Sigmoid colon (tissue), 7 donors: ENCODE results near the gene POLR3H. TPM values are rescaled to one million over a fixed set of nuclear protein-coding genes. Genes with fewer than 3 reads are reported as not detected.
A peak's percentile ranks its signal among the peaks of the same experiment; 100 is the strongest.

Experiments
- DNase-seq: peaks from one replicate; pipeline ENCODE4 v3.0.0-alpha.2; 2019
- H3K27ac ChIP-seq, 4 donors: fragments of 200-600 bp; sonication (generic); one replicate each; pipeline ENCODE4 v1.5.1; 2016 to 2019; ENCODE audit warnings: mild to moderate bottlenecking in 1 of 4
- H3K27me3 ChIP-seq, 3 donors: fragments of 200-600 bp; sonication (generic); one replicate each; pipeline ENCODE4 v1.5.1; 2019; ENCODE audit warnings: mild to moderate bottlenecking in 1 of 3
- H3K36me3 ChIP-seq, 4 donors: fragments of 200-600 bp; sonication (generic); one replicate each; pipeline ENCODE4 v1.5.1; 2016 to 2019
- H3K4me1 ChIP-seq, 4 donors: fragments of 200-600 bp; sonication (generic); one replicate each; pipeline ENCODE4 v1.5.1; 2017 to 2019
- H3K4me3 ChIP-seq, 4 donors: fragments of 200-600 bp; sonication (generic); one replicate each; pipeline ENCODE4 v1.5.1; 2017 to 2019; ENCODE audit warnings: mild to moderate bottlenecking in 2 of 4, moderate library complexity in 1 of 4
- H3K9me3 ChIP-seq, 4 donors: fragments of 200-600 bp in 3 of 4; sonication (generic) in 3 of 4; one replicate each; pipeline versions ENCODE4 v1.5.1 to v1.6.1; 2013 to 2019
- CTCF ChIP-seq, 4 experiments: fragments of 450-650 bp in 3 of 4; fragments of 200-600 bp in 1 of 4; IDR thresholded peaks; one replicate each; pipeline ENCODE4 v1.5.1; 2016 to 2019; ENCODE audit warnings: antibody characterized with exemption in 4 of 4, mild to moderate bottlenecking in 3 of 4, moderate library complexity in 2 of 4
- EP300 ChIP-seq, 4 donors: sonication (generic); formaldehyde crosslinking; IDR thresholded peaks; one replicate each; pipeline ENCODE4 v1.6.1; 2017; ENCODE audit warnings: antibody characterized with exemption in 4 of 4
- POLR2A ChIP-seq, 2 donors: fragments of 450-650 bp; IDR thresholded peaks; one replicate each; pipeline ENCODE4 v1.6.1; 2016; ENCODE audit warnings: antibody characterized with exemption in 2 of 2, mild to moderate bottlenecking in 2 of 2, moderate library complexity in 2 of 2
- POLR2AphosphoS5 ChIP-seq, 4 donors: sonication (generic); formaldehyde crosslinking; IDR thresholded peaks; one replicate each; pipeline ENCODE4 v1.6.1; 2017; ENCODE audit warnings: antibody characterized with exemption in 4 of 4
- WGBS, 2 donors: extraction: QIAGEN DNeasy Blood & Tissue Kit; methylation state at CpG; one replicate each; pipeline ENCODE4 v1.1.7; 2013; 5-methylcytosine and 5-hydroxymethylcytosine counted together
- intact Hi-C: fragments of 100-400 bp; cut with DNase I; formaldehyde crosslinking; loops from one replicate; pipeline ENCODE4 v1.15.1; 2023
- polyA plus RNA-seq, 3 donors: library from polyadenylated mRNA; stranded (reverse); fragments of 200-250 nt; gene quantifications; one replicate each; pipeline ENCODE4 v1.2.3, GENCODE V29; 2013
- total RNA-seq, 4 donors: library from RNA; depleted of rRNA; stranded (reverse); fragments of >200 nt; gene quantifications; one replicate each; pipeline ENCODE4 v1.1.0, GENCODE V29; 2016
- donor health status: healthy with polysubstance abuse.
- donor health status: Bipolar disorder and iron deficiency.
- donor health status: healthy.

The POLR3H gene
- total and polyA plus RNA-seq, 7 donors: 4.6 to 19.7 (median 10.5) TPM

DNA sequence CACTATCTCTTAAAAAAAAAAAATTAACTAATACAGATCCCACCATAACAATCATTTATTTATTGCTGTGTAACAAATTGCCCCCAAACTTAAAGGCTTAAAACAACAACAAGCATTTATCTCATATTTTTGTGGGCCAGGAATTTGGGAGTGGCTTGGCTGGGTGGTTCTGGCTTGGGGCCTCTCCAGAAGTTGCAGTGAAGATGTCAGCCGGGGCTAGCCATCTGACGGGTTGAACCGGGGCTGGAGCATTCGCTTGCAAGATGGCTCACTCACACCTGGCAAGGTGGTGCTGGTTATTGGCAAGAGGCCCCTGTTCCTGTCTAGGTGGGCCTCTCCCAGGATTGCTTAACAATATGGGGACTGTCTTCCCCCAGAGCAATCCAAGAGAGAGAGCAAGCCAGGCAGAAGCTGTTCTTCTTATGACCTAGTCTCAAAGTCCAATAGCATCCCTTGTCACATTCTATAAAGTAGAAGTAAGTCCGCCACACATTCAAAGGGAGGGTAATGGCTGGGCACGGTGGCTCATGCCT, 45.9 kb downstream of the POLR3H start:
- Histone ChIP-seq H3K36me3 (peaks cover 4 to 49% (median 21%) of the 10 kb centered on the region in 4 donors), H3K4me3 (no peak overlapping the region), H3K4me1 (peaks cover 0 to 13% (median 6%) of the 10 kb centered on the region in 4 donors), H3K27ac (peak overlapping the region in 1 of 4 donors; percentile 35), H3K27me3 (no peaks in the 10 kb centered on the region), H3K9me3 (no peaks in the 10 kb centered on the region)
- TF ChIP-seq CTCF (IDR thresholded peaks at IDR 0.05) (no peak), EP300 (IDR thresholded peaks at IDR 0.05) (no peak), POLR2A (IDR thresholded peaks at IDR 0.05) (no peak), POLR2AphosphoS5 (IDR thresholded peaks at IDR 0.05) (no peak)
- no peak for DNase-seq
- 59 to 72% methylated on average over 6 of the region's 6 CpGs for WGBS, 2 donors
- intact Hi-C loops: no loop called here

DNA sequence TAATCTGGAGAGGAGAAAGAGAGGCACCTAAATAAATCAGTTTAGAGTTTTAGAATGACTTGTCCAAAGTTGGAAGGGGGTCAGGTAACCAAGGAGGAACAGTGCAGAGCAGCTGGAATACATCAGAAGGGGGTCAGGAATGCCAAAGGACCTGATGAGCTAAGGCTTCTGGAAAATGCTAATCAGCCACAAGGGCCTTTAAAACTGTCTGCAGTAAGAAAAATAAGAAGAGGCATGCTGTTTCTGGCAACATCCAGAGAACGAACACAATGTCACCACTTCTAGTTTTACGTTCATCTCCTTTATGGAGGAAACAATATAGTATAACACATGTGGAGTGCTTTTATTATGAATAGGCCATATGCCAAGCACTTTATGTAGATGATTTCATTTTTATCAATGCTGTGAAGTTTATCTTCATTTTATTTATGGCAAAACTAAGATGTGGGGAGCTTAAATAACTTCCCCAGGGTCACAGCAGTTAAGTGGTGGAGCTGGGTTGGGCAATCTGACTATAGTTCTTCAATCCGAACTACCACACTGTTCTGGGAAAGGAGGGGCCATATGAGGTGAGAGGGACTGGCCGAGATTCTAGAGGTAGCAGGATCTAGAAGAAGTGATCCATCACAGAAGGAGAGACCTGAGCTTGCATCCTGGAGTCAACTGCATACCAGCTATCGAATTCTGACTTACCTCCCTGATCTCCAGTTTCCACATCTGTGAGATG, 52.7 kb downstream of the POLR3H start:
- peak; percentile 52 to 92 (median 74) for TF ChIP-seq EP300 (IDR thresholded peaks at IDR 0.05)
- no peak for TF ChIP-seq POLR2A (IDR thresholded peaks at IDR 0.05)
- peak; percentile 59 to 94 (median 90) for TF ChIP-seq POLR2AphosphoS5 (IDR thresholded peaks at IDR 0.05)
- TF ChIP-seq CTCF (IDR thresholded peaks at IDR 0.05): no peak
- H3K36me3 ChIP-seq: peaks cover 0 to 7% (median 0%) of the 10 kb centered on the region in 4 donors
- H3K27me3 ChIP-seq: no peaks in the 10 kb centered on the region
- peak overlapping the region; percentile 65 to 86 (median 82) for H3K27ac ChIP-seq
- WGBS, 2 donors: 46 to 64% methylated on average over 5 of the region's 5 CpGs
- intact Hi-C loops: no loop called here
- peaks cover 0 to 67% (median 58%) of the 10 kb centered on the region in 4 donors for H3K4me1 ChIP-seq
- no peak overlapping the region for H3K4me3 ChIP-seq
- peak; percentile 84 for DNase-seq
- H3K9me3 ChIP-seq: no peaks in the 10 kb centered on the region

GRCh38 chr22:41488596-41489385, 55.5 kb downstream of the POLR3H start:
- Histone ChIP-seq H3K27ac (peak overlapping the region in 2 of 4 donors; percentile 19 to 86), H3K36me3 (no peaks in the 10 kb centered on the region), H3K27me3 (no peaks in the 10 kb centered on the region), H3K4me1 (peaks cover 0 to 78% (median 59%) of the 10 kb centered on the region in 4 donors), H3K9me3 (no peaks in the 10 kb centered on the region), H3K4me3 (no peak overlapping the region)
- intact Hi-C loops: no loop called here
- 66 to 87% methylated on average over 3 of the region's 3 CpGs for WGBS, 2 donors
- no peak for DNase-seq
- no peak for TF ChIP-seq POLR2A (IDR thresholded peaks at IDR 0.05)
- no peak for TF ChIP-seq EP300 (IDR thresholded peaks at IDR 0.05)
- TF ChIP-seq POLR2AphosphoS5 (IDR thresholded peaks at IDR 0.05): no peak
- no peak for TF ChIP-seq CTCF (IDR thresholded peaks at IDR 0.05)

DNA sequence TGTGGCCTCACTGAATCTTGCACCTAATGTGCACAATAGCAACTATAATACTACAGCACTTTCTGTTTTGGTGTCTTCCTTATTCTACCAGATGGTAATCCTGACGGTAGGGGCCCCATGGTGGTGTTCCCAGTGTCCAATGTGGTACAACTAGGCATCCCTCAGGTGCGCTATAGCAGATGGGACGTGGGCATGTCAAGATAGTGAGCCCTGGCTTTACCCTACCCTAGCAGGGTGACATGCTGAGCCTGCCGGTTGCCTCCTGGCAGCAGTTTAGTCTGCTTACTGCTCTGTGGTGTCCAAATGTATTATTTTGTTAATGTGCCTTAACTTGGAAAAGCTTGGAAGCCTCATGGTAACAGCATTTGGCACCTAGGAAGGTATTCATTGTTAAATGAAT, 56.2 kb downstream of the POLR3H start:
- intact Hi-C loops: no loop called here
- Histone ChIP-seq H3K4me1 (peaks cover 0 to 78% (median 59%) of the 10 kb centered on the region in 4 donors), H3K4me3 (no peak overlapping the region), H3K9me3 (no peaks in the 10 kb centered on the region), H3K27ac (peak overlapping the region in 2 of 4 donors; percentile 19 to 86), H3K36me3 (no peaks in the 10 kb centered on the region), H3K27me3 (no peaks in the 10 kb centered on the region)
- TF ChIP-seq POLR2AphosphoS5 (IDR thresholded peaks at IDR 0.05): no peak
- no peak for TF ChIP-seq CTCF (IDR thresholded peaks at IDR 0.05)
- no peak for TF ChIP-seq POLR2A (IDR thresholded peaks at IDR 0.05)
- TF ChIP-seq EP300 (IDR thresholded peaks at IDR 0.05): no peak
- no peak for DNase-seq
- WGBS, 2 donors: 81 to 91% methylated on average over 4 of the region's 4 CpGs
